Stimulated activated CD4-positive, alpha-beta T cell treated with anti-CD3 and anti-CD28 coated beads, Interleukin-2, amount 100 ng/mL, for 48 hours (primary cell): Measurements from ENCODE around the gene KIAA1614.

ENCODE experiments used
- DNase-seq, 2 donors: peaks; one replicate each; pipeline ENCODE4 v3.0.0-alpha.2; 2020

Gene KIAA1614

GRCh38 chr1:180925471-180926051, 12.9 kb downstream of the KIAA1614 start:
- no peak for DNase-seq

- no peak for DNase-seq
These were observed 13.7 kb downstream of the KIAA1614 start for GRCh38 chr1:180926164-180926981.

- no peak for DNase-seq
These were observed 14.7 kb downstream of the KIAA1614 start for GRCh38 chr1:180927348-180927747.

GRCh38 chr1:180927841-180928240, 15.1 kb downstream of the KIAA1614 start:
- DNase-seq: no peak

- no peak for DNase-seq
These were observed 15.9 kb downstream of the KIAA1614 start for GRCh38 chr1:180928331-180929230.

GRCh38 chr1:180929389-180929788, 16.7 kb downstream of the KIAA1614 start:
- DNase-seq: no peak

- DNase-seq: no peak
These were observed 18.0 kb downstream of the KIAA1614 start for GRCh38 chr1:180930687-180931086.

GRCh38 chr1:180931529-180931928, 18.8 kb downstream of the KIAA1614 start:
- no peak for DNase-seq

GRCh38 chr1:180932378-180932777, 19.7 kb downstream of the KIAA1614 start:
- no peak for DNase-seq

GRCh38 chr1:180933141-180933540, 20.4 kb downstream of the KIAA1614 start:
- no peak for DNase-seq

GRCh38 chr1:180934563-180934962, 21.9 kb downstream of the KIAA1614 start:
- no peak for DNase-seq

- DNase-seq: no peak
These were observed 22.8 kb downstream of the KIAA1614 start for GRCh38 chr1:180935326-180936109.

- no peak for DNase-seq
These were observed 23.7 kb downstream of the KIAA1614 start for GRCh38 chr1:180936110-180937011.

GRCh38 chr1:180937012-180937372, 24.3 kb downstream of the KIAA1614 start:
- no peak for DNase-seq

- DNase-seq: no peak
These were observed 25.0 kb downstream of the KIAA1614 start for GRCh38 chr1:180937624-180938225.

GRCh38 chr1:180939073-180939710, 26.5 kb downstream of the KIAA1614 start:
- DNase-seq: no peak

GRCh38 chr1:180939711-180940103, 27.0 kb downstream of the KIAA1614 start:
- DNase-seq: no peak

GRCh38 chr1:180940445-180940844, 27.7 kb downstream of the KIAA1614 start:
- no peak for DNase-seq

GRCh38 chr1:180941518-180942275, 29.0 kb downstream of the KIAA1614 start:
- no peak for DNase-seq

GRCh38 chr1:180945151-180945550, 32.5 kb downstream of the KIAA1614 start:
- DNase-seq: no peak
